Measurements from ENCODE around the gene TMA7B.

The TMA7B gene

GRCh38 chr22:39994566-39995392 is 34.6 kb downstream of the TMA7B start, which contains the start of gene FAM83F:
FAM83F (plus strand) TSS chr22:39994954; CDS start chr22:39995043, 89 bp downstream.
- DNase-seq (ENCODE audit: extremely low read depth, low read depth), result no peak
- no peak within 1 kb of the TSS for H3K4me3 ChIP-seq (replicated peaks; ENCODE audit: low read depth, low read length)
- no peak for TF ChIP-seq CTCF (IDR thresholded peaks at IDR 0.05; ENCODE audit: low read depth, low read length, missing control alignments)

- TF ChIP-seq CTCF (IDR thresholded peaks at IDR 0.05; ENCODE audit: low read depth, low read length, missing control alignments), result no peak
- no peak overlapping the region for H3K4me3 ChIP-seq (replicated peaks; ENCODE audit: low read depth, low read length)
- DNase-seq (ENCODE audit: extremely low read depth, low read depth), result no peak
These were observed 35.4 kb downstream of the TMA7B start for GRCh38 chr22:39995393-39996252.

GRCh38 chr22:39996732-39997131 is 36.5 kb downstream of the TMA7B start:
- DNase-seq (ENCODE audit: extremely low read depth, low read depth), result no peak
- no peak for TF ChIP-seq CTCF (IDR thresholded peaks at IDR 0.05; ENCODE audit: low read depth, low read length, missing control alignments)
- H3K4me3 ChIP-seq (replicated peaks; ENCODE audit: low read depth, low read length), result no peak overlapping the region

GRCh38 chr22:39997421-39997820 is 37.2 kb downstream of the TMA7B start:
- no peak for TF ChIP-seq CTCF (IDR thresholded peaks at IDR 0.05; ENCODE audit: low read depth, low read length, missing control alignments)
- H3K4me3 ChIP-seq (replicated peaks; ENCODE audit: low read depth, low read length), result no peak overlapping the region
- DNase-seq (ENCODE audit: extremely low read depth, low read depth), result no peak

- no peak for TF ChIP-seq CTCF (IDR thresholded peaks at IDR 0.05; ENCODE audit: low read depth, low read length, missing control alignments)
- no peak for DNase-seq (ENCODE audit: extremely low read depth, low read depth)
- H3K4me3 ChIP-seq (replicated peaks; ENCODE audit: low read depth, low read length), result no peak overlapping the region
These were observed 37.9 kb downstream of the TMA7B start for GRCh38 chr22:39997939-39998726.

- TF ChIP-seq CTCF (IDR thresholded peaks at IDR 0.05; ENCODE audit: low read depth, low read length, missing control alignments), result no peak
- H3K4me3 ChIP-seq (replicated peaks; ENCODE audit: low read depth, low read length), result no peak overlapping the region
- no peak for DNase-seq (ENCODE audit: extremely low read depth, low read depth)
These were observed 39.1 kb downstream of the TMA7B start for GRCh38 chr22:39999144-39999757.
